Neural cell (in vitro differentiated cells): Measurements from ENCODE around the gene LRRC49. TPM values are rescaled to one million over a fixed set of nuclear protein-coding genes. Genes with fewer than 3 reads are reported as not detected.
"Not testable (repeated sequence)": the region's sequence is repeated elsewhere in the genome, so short reads cannot be mapped to it uniquely, and the experiment has no call there.

Experiments
- H2AFZ ChIP-seq: fragments of 200-600, 300-800 bp; sonication (generic), shearing (Covaris generic); 2 replicates; pipeline ENCODE4 v1.6.0; 2014; ENCODE audit warnings: low read depth, mild to moderate bottlenecking, antibody characterized with exemption, low read length, moderate library complexity
- H3F3A ChIP-seq: fragments of 200-600 bp; shearing (Covaris generic); 2 replicates; pipeline ENCODE4 v1.6.1; 2016; ENCODE audit warnings: mild to moderate bottlenecking, moderate library complexity, mixed read lengths, antibody characterized with exemption, low read length; ENCODE audit not compliant: insufficient read depth, poor library complexity, severe bottlenecking
- H3K27ac ChIP-seq: fragments of 200-600, 300-800 bp; sonication (generic), shearing (Covaris generic); 2 replicates; pipeline ENCODE4 v1.5.1; 2014; ENCODE audit warnings: mild to moderate bottlenecking, low read length, moderate library complexity
- H3K27me3 ChIP-seq: fragments of 300-800, 200-600 bp; sonication (generic), shearing (Covaris generic); 2 replicates; pipeline ENCODE4 v1.6.0; 2014; ENCODE audit warnings: mild to moderate bottlenecking, low read depth, low read length, moderate library complexity; ENCODE audit not compliant: insufficient read depth
- H3K36me3 ChIP-seq: fragments of 300-800, 200-600 bp; sonication (generic), shearing (Covaris generic); 2 replicates; pipeline ENCODE4 v1.5.1; 2014; ENCODE audit warnings: mild to moderate bottlenecking, antibody characterized with exemption, low read length, moderate library complexity; ENCODE audit not compliant: insufficient read depth
- H3K4me2 ChIP-seq: fragments of 300-800, 200-600 bp; sonication (generic), shearing (Covaris generic); 2 replicates; pipeline ENCODE4 v1.6.0; 2014; ENCODE audit warnings: mild to moderate bottlenecking, low read length
- H3K4me3 ChIP-seq: fragments of 300-800, 200-600 bp; sonication (generic), shearing (Covaris generic); 2 replicates; pipeline ENCODE4 v1.5.1; 2014; ENCODE audit warnings: mild to moderate bottlenecking, low read length, moderate library complexity
- H3K79me2 ChIP-seq: fragments of 200-600 bp; shearing (Covaris generic); replicated peaks from 2 replicates; pipeline ENCODE4 v1.6.0; 2014; ENCODE audit warnings: mild to moderate bottlenecking, low read length, moderate library complexity; ENCODE audit not compliant: insufficient read depth
- H3K9ac ChIP-seq: fragments of 300-800, 200-600 bp; sonication (generic), shearing (Covaris generic); 2 replicates; pipeline ENCODE4 v1.6.1; 2016; ENCODE audit warnings: mild to moderate bottlenecking, low read length, mixed read lengths
- H3K9me2 ChIP-seq: fragments of 200-600 bp; shearing (Covaris generic); 2 replicates; pipeline ENCODE4 v1.6.1; 2016; ENCODE audit warnings: mild to moderate bottlenecking, low read length, mixed read lengths; ENCODE audit not compliant: insufficient read depth
- H3K9me3 ChIP-seq: fragments of 200-600, 300-800 bp; sonication (generic), shearing (Covaris generic); 2 replicates; pipeline ENCODE4 v1.6.1; 2016; ENCODE audit warnings: mild to moderate bottlenecking, mixed run types, low read length, moderate library complexity, mixed read lengths
- H4K20me1 ChIP-seq: fragments of 200-600 bp; shearing (Covaris generic); 2 replicates; pipeline ENCODE4 v1.6.1; 2016; ENCODE audit warnings: mild to moderate bottlenecking, mixed run types; ENCODE audit not compliant: insufficient read depth
- CTCF ChIP-seq: fragments of 450-650 bp; IDR thresholded peaks from 2 replicates; pipeline ENCODE4 v1.5.1; 2014; ENCODE audit warnings: antibody characterized with exemption, mild to moderate bottlenecking, moderate library complexity; ENCODE audit not compliant: poor library complexity, severe bottlenecking
- EP300 ChIP-seq: fragments of 450-650 bp; conservative IDR thresholded peaks from 2 replicates; pipeline ENCODE4 v1.6.1; 2014; ENCODE audit warnings: antibody characterized with exemption, mild to moderate bottlenecking, moderate library complexity; ENCODE audit not compliant: poor library complexity, severe bottlenecking
- EZH2 ChIP-seq: fragments of 200-600, 300-800 bp; shearing (Covaris generic), sonication (generic); IDR thresholded peaks from 2 replicates; pipeline ENCODE4 v1.6.1; 2014; ENCODE audit warnings: antibody characterized with exemption, low read length, borderline replicate concordance, mild to moderate bottlenecking; ENCODE audit not compliant: insufficient read depth, poor library complexity, severe bottlenecking
- MXI1 ChIP-seq: fragments of 450-650 bp; conservative IDR thresholded peaks from 2 replicates; pipeline ENCODE4 v1.6.1; 2014; ENCODE audit warnings: antibody characterized with exemption, mild to moderate bottlenecking; ENCODE audit not compliant: poor library complexity, severe bottlenecking
- POLR2AphosphoS5 ChIP-seq: IDR thresholded peaks from 2 replicates; pipeline ENCODE4 v1.6.1; 2012
- RAD21 ChIP-seq: fragments of 450-650 bp; conservative IDR thresholded peaks from 2 replicates; pipeline ENCODE4 v1.6.1; 2014; ENCODE audit warnings: antibody characterized with exemption, mild to moderate bottlenecking, moderate library complexity
- SMC3 ChIP-seq: fragments of 450-650 bp; conservative IDR thresholded peaks from 2 replicates; pipeline ENCODE4 v1.6.1; 2014; ENCODE audit warnings: antibody characterized with exemption, mild to moderate bottlenecking, moderate library complexity; ENCODE audit not compliant: poor library complexity
- TAF1 ChIP-seq: IDR thresholded peaks from 2 replicates; pipeline ENCODE4 v1.6.1; 2012; ENCODE audit warnings: low read depth
- polyA plus RNA-seq: library from polyadenylated mRNA; depleted of rRNA; stranded (reverse); fragments of >200 nt; gene quantifications from 2 replicates; pipeline ENCODE4 v1.2.3, GENCODE V29; 2014
- TF ChIP-seq, protein P1 (sequence below): IDR thresholded peaks from 2 replicates; pipeline ENCODE4 v1.6.1; 2012; ENCODE audit warnings: borderline replicate concordance

The LRRC49 gene
- polyA plus RNA-seq, 1 donor from 2014 or later: 141 TPM

DNA sequence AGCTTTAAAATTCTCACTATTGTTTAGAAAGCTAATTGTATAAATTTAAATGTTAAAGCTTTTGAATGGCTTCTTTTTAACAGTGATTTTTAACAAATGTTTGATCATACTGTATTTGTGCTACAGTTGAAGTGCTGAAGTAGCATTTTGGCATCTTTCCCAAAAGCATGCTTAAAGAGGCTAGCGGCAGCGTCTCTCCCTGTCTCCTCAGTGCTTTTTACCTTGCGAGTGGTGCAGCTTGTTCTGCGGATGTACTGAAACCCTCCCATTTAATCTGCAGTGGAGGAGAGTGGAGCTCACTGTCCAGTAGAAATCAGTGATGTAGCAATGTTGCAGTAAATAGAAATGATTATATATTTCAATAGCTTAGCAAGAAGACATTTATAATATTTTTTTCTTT lies 43.7 kb downstream of the LRRC49 start:
- peak overlapping the region; percentile 3 for H3K4me2 ChIP-seq
- no peak overlapping the region for H2AFZ ChIP-seq
- TF ChIP-seq SMC3 (no peak), MXI1 (no peak), POLR2AphosphoS5 (no peak), RAD21 (no peak), TAF1 (no peak), CTCF (no peak), EP300 (no peak), EZH2 (no peak)
- TF ChIP-seq, protein P1, sequence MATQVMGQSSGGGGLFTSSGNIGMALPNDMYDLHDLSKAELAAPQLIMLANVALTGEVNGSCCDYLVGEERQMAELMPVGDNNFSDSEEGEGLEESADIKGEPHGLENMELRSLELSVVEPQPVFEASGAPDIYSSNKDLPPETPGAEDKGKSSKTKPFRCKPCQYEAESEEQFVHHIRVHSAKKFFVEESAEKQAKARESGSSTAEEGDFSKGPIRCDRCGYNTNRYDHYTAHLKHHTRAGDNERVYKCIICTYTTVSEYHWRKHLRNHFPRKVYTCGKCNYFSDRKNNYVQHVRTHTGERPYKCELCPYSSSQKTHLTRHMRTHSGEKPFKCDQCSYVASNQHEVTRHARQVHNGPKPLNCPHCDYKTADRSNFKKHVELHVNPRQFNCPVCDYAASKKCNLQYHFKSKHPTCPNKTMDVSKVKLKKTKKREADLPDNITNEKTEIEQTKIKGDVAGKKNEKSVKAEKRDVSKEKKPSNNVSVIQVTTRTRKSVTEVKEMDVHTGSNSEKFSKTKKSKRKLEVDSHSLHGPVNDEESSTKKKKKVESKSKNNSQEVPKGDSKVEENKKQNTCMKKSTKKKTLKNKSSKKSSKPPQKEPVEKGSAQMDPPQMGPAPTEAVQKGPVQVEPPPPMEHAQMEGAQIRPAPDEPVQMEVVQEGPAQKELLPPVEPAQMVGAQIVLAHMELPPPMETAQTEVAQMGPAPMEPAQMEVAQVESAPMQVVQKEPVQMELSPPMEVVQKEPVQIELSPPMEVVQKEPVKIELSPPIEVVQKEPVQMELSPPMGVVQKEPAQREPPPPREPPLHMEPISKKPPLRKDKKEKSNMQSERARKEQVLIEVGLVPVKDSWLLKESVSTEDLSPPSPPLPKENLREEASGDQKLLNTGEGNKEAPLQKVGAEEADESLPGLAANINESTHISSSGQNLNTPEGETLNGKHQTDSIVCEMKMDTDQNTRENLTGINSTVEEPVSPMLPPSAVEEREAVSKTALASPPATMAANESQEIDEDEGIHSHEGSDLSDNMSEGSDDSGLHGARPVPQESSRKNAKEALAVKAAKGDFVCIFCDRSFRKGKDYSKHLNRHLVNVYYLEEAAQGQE: no peak
- no peaks in the 10 kb centered on the region for H3K9me2 ChIP-seq
- no peaks in the 10 kb centered on the region for H4K20me1 ChIP-seq
- H3K4me3 ChIP-seq: no peak overlapping the region
- no peak overlapping the region for H3K9ac ChIP-seq
- H3K27me3 ChIP-seq: no peaks in the 10 kb centered on the region
- no peaks in the 10 kb centered on the region for H3F3A ChIP-seq
- no peaks in the 10 kb centered on the region for H3K9me3 ChIP-seq
- no peaks in the 10 kb centered on the region for H3K79me2 ChIP-seq
- no peak overlapping the region for H3K27ac ChIP-seq
- no peaks in the 10 kb centered on the region for H3K36me3 ChIP-seq

DNA sequence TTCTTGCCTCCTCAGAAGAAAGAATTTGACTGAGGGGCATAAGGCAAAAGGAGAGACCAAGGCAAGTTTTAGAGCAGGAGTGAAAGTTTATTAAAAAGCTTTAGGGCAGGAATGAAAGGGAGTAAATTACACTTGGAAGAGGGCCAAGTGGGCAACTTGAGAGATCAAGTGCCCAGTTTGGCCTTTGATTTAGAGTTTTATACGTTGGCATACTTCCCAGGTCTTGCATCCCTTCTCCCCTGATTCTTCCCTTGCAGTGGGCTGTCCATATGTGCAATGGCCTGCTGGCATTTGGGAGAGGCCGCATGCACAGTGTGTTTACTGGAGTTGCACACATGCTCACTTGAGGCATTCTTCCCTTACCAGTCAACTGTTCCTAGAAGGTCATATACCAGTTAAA lies 50.7 kb downstream of the LRRC49 start:
- H3K4me3 ChIP-seq, H3K36me3 ChIP-seq, H3K27me3 ChIP-seq, H3K9me2 ChIP-seq, H3K27ac ChIP-seq, H3K79me2 ChIP-seq, H3K9ac ChIP-seq, H3K4me2 ChIP-seq, H3K9me3 ChIP-seq, H2AFZ ChIP-seq, H4K20me1 ChIP-seq, H3F3A ChIP-seq: not testable (repeated sequence)
